MCF 10A (cell line): ENCODE data around the gene OTOP2. TPM values are rescaled to one million over a fixed set of nuclear protein-coding genes. Genes with fewer than 3 reads are reported as not detected.

ENCODE experiments used
- BruUV-seq: library from RNA; stranded (reverse); fragments of 400-500 nt; replicated peaks from 2 replicates; lab custom pipeline; 2021; lab: Mats Ljungman, UMichigan
- CTCF ChIA-PET: fragments of 300-600 bp; sonication (Branson Sonifier 250); formaldehyde crosslinking; extraction: SDS; loops from one replicate; lab custom pipeline; 2021; ENCODE audit warnings: antibody characterized with exemption, inconsistent platforms; lab: Yijun Ruan, JAX
- POLR2A ChIA-PET: fragments of 300-600, 350-650 bp; sonication (Branson Sonifier 250); formaldehyde crosslinking; extraction: SDS; loops from one replicate; lab custom pipeline; 2020; ENCODE audit warnings: antibody characterized with exemption, inconsistent platforms; lab: Yijun Ruan, JAX
- DNase-seq: peaks from one replicate; pipeline ENCODE4 v3.0.0-alpha.2; 2018; ENCODE audit not compliant: unreplicated experiment
- H3K27ac Mint-ChIP-seq: one replicate; pipeline ENCODE4 v1.8.0; 2022; ENCODE audit warnings: mild to moderate bottlenecking, low read depth, mixed read lengths; ENCODE audit not compliant: unreplicated experiment
- H3K27me3 Mint-ChIP-seq: one replicate; pipeline ENCODE4 v1.8.0; 2022; ENCODE audit warnings: mixed read lengths; ENCODE audit not compliant: insufficient read depth, unreplicated experiment
- H3K36me3 Mint-ChIP-seq: one replicate; pipeline ENCODE4 v1.8.0; 2022; ENCODE audit warnings: mild to moderate bottlenecking, moderate library complexity, mixed read lengths; ENCODE audit not compliant: insufficient read depth, unreplicated experiment
- H3K4me1 Mint-ChIP-seq: one replicate; pipeline ENCODE4 v1.8.0; 2022; ENCODE audit warnings: mixed read lengths; ENCODE audit not compliant: insufficient read depth, unreplicated experiment
- H3K4me3 Mint-ChIP-seq: one replicate; pipeline ENCODE4 v1.8.0; 2022; ENCODE audit warnings: mild to moderate bottlenecking, moderate library complexity, mixed read lengths; ENCODE audit not compliant: unreplicated experiment
- H3K9me3 Mint-ChIP-seq: one replicate; pipeline ENCODE4 v1.8.0; 2022; ENCODE audit warnings: mixed read lengths; ENCODE audit not compliant: unreplicated experiment
- CTCF ChIP-seq: fragments of 200-600 bp; IDR thresholded peaks from one replicate; pipeline ENCODE4 v1.8.0; 2022; ENCODE audit warnings: antibody characterized with exemption, mild to moderate bottlenecking; ENCODE audit not compliant: unreplicated experiment
- intact Hi-C: fragments of 100-400 bp; cut with micrococcal nuclease; formaldehyde crosslinking; loops from 2 replicates; pipeline ENCODE4 v1.14.1; 2022
- total RNA-seq: library from RNA; stranded (reverse); gene quantifications from 2 replicates; pipeline ENCODE4 v1.2.3, GENCODE V29; 2022

The OTOP2 gene
- total RNA-seq, 1 experiment from 2014 or later, result not detected

- POLR2A ChIA-PET, result no interaction called here
- no peaks in the 10 kb centered on the region for H3K27me3 Mint-ChIP-seq
These were observed 23.1 kb downstream of the OTOP2 start for GRCh38 chr17:74947041-74947754.

GRCh38 chr17:74949455-74950115 lies 25.5 kb downstream of the OTOP2 start:
- DNase-seq, result no peak
- Mint-ChIP-seq H3K36me3 (no peaks in the 10 kb centered on the region), H3K4me1 (peaks cover 5% of the 10 kb centered on the region), H3K27me3 (no peaks in the 10 kb centered on the region), H3K9me3 (no peaks in the 10 kb centered on the region), H3K4me3 (no peak overlapping the region), H3K27ac (no peak overlapping the region)
- ChIA-PET POLR2A (interaction anchor here (0.5 to 0.9 kb wide), 2 partner anchors 12 to 25 kb away, joined by 3 to 5 read pairs; no protein-coding TSS in a partner anchor), CTCF (interaction anchor here (1.4 to 3.6 kb wide), 2 partner anchors 9 to 12 kb away, joined by 4 to 16 read pairs; no protein-coding TSS in a partner anchor)
- no TSS peak for BruUV-seq
- intact Hi-C loops, result no loop called here
- TF ChIP-seq CTCF, result no peak

More at GRCh38 chr17:74947041-74947754, 23.1 kb downstream of the OTOP2 start:
- BruUV-seq, result no TSS peak
- H3K36me3 Mint-ChIP-seq, result no peaks in the 10 kb centered on the region
- intact Hi-C loops, result no loop called here
- H3K4me3 Mint-ChIP-seq, result no peak overlapping the region
- H3K4me1 Mint-ChIP-seq, result peaks cover 20% of the 10 kb centered on the region
- no peaks in the 10 kb centered on the region for H3K9me3 Mint-ChIP-seq
- TF ChIP-seq CTCF, result no peak
- CTCF ChIA-PET, result interaction anchor here (0.6 to 3.6 kb wide), 4 partner anchors 10 to 514 kb away, joined by 4 to 16 read pairs (median 5); no protein-coding TSS in a partner anchor
- no peak overlapping the region for H3K27ac Mint-ChIP-seq
- DNase-seq, result no peak

- Mint-ChIP-seq H3K27me3 (no peaks in the 10 kb centered on the region), H3K9me3 (no peaks in the 10 kb centered on the region), H3K4me3 (no peak overlapping the region), H3K27ac (no peak overlapping the region), H3K4me1 (no peaks in the 10 kb centered on the region), H3K36me3 (no peaks in the 10 kb centered on the region)
- no peak for TF ChIP-seq CTCF
- peak; percentile 23 for DNase-seq
- intact Hi-C loops, result no loop called here
- ChIA-PET POLR2A (interaction anchor here (1.1 kb wide), 1 partner anchor 77 kb away, joined by 5 read pairs; the partner anchor contains the start of gene FDXR), CTCF (interaction anchor here (3.6 kb wide), 1 partner anchor 12 kb away, joined by 16 read pairs; no protein-coding TSS in a partner anchor)
- no TSS peak for BruUV-seq
These were observed 26.1 kb downstream of the OTOP2 start for GRCh38 chr17:74950207-74950606.

- no peaks in the 10 kb centered on the region for H3K4me1 Mint-ChIP-seq
- DNase-seq, result no peak
- H3K9me3 Mint-ChIP-seq, result no peaks in the 10 kb centered on the region
- intact Hi-C loops, result no loop called here
- no peaks in the 10 kb centered on the region for H3K36me3 Mint-ChIP-seq
- no TSS peak for BruUV-seq
- ChIA-PET POLR2A (interaction anchor here (0.6 to 1.1 kb wide), 2 partner anchors 65 to 78 kb away, joined by 3 to 5 read pairs; partner anchors contain the start of gene FDXR), CTCF (interaction anchor here (0.5 to 1.2 kb wide), 3 partner anchors 10 to 290 kb away, joined by 3 to 4 read pairs (median 3); no protein-coding TSS in a partner anchor)
- no peaks in the 10 kb centered on the region for H3K27me3 Mint-ChIP-seq
- no peak overlapping the region for H3K27ac Mint-ChIP-seq
- no peak overlapping the region for H3K4me3 Mint-ChIP-seq
- no peak for TF ChIP-seq CTCF
These were observed 27.0 kb downstream of the OTOP2 start for GRCh38 chr17:74951065-74951464.
